GM19023 (cell line): ENCODE results near the gene LGALS9B.
"Not testable (repeated sequence)": the region's sequence is repeated elsewhere in the genome, so short reads cannot be mapped to it uniquely, and the experiment has no call there.

Experiments
- ATAC-seq: cut with Tn5 transposase; IDR thresholded peaks from one replicate; pipeline ENCODE4 v1.9.1; 2021; ENCODE audit warnings: mild to moderate bottlenecking, moderate library complexity; ENCODE audit not compliant: unreplicated experiment

Gene LGALS9B

DNA sequence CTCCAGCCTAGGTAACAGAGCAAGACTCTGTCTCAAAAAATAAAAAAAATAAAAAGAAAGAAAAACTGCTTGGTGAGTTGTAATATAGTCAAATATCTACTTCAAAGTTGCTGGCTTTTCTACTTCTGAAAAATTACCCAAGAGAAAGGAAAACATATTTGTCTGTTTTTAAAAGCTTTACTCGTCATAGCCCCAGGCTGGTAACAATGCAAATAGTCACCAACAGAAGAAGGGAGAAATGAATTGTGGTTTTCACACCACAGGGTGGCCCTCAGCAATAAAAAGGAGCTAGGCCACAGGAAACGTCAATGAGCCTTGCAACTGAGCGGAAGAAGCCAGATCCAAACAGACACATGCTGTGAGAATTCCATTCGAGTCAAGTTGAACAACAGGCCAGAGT is 1.8 kb upstream of the LGALS9B start:
- not testable (repeated sequence) for ATAC-seq

DNA sequence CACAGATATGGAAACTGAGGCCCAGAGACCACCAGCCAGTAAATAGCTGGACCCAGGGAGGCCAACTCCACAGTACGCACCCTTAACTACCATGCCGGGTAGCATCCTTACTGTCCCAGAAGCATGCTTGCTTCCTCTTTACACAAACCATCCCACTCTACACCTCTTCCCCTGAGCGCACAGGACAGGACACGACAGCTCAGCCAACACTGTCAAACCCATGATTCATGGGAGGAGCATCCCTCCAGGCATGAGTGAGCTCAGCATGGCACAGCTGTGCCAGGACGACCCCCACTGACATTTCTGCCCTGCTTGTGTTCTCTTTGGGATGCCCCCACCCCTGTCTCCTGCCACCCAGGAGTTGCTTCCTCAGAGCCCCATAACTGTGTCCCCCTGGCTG is 340 bp downstream of the LGALS9B start:
- not testable (repeated sequence) for ATAC-seq

- not testable (repeated sequence) for ATAC-seq
These were observed 786 bp downstream of the LGALS9B start for GRCh38 chr17:20466553-20466952.

DNA sequence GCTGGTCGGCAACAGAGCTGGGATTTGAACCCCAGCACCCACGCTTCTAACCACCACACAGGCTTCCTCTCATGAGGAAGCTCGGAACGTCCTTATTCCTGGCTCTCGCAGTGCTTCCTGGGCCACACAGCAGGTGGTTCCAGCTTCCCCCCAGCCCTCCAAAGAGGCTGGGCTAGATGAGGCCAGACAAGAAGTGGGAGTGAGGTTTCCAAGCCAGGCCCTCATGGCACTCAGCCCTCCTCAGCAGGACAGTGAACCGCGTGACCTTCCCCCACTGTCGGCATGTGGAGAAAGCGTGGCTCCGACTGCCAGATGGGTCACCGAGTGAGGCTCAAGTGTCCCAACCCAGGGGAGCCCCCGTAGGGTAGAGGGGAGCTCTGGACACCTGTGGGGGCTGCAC is 1.8 kb downstream of the LGALS9B start:
- not testable (repeated sequence) for ATAC-seq

DNA sequence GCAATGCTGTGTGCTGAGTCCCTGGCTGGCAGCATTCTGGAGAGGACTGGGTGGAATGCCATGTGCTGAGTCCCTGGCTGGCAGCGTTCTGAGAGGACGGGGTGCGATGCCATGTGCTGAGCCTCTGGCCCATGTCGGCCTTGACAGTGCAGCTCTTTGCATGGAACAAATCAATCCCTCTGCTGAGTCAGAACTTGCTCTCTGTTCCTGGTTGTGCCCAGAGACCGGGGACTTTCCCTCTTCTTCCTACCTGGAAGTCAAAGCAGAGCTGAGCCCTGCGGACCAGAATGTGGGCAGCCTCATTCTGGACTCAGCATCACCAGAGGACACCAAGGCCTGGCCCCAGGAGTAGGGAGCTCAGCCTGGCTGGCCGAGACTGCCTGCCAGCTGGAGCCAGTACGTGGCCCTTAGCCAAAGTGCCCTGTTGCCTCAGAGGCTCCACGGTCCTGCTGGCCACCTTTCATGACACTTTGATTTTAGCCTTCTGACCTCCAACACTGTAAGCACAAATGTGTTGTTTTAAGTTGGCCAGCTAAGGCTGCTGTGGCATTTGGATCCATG is 2.4 kb downstream of the LGALS9B start:
- ATAC-seq, result not testable (repeated sequence)

DNA sequence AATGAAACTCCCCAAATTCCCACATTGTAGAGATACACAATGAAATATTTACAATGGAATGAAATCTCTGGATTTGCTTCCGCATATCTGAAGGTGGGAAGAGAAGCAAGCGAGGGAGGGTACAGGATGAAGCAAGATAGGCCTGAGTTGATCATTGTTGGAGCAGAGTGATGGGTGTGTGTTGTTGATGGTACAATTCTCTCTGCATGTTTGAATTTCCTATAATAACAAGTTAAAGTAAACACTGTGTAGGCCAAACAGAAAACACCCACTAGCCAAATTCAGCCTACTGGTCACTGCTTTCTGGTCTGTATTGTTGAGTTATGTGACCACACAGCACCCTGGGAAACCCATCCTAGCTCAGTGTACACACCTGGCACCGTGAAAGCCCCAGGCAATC is 5.2 kb downstream of the LGALS9B start:
- not testable (repeated sequence) for ATAC-seq

- ATAC-seq, result not testable (repeated sequence)
These were observed 9.4 kb downstream of the LGALS9B start for GRCh38 chr17:20457848-20458381.

- not testable (repeated sequence) for ATAC-seq
These were observed 12.2 kb downstream of the LGALS9B start for GRCh38 chr17:20455106-20455505.

DNA sequence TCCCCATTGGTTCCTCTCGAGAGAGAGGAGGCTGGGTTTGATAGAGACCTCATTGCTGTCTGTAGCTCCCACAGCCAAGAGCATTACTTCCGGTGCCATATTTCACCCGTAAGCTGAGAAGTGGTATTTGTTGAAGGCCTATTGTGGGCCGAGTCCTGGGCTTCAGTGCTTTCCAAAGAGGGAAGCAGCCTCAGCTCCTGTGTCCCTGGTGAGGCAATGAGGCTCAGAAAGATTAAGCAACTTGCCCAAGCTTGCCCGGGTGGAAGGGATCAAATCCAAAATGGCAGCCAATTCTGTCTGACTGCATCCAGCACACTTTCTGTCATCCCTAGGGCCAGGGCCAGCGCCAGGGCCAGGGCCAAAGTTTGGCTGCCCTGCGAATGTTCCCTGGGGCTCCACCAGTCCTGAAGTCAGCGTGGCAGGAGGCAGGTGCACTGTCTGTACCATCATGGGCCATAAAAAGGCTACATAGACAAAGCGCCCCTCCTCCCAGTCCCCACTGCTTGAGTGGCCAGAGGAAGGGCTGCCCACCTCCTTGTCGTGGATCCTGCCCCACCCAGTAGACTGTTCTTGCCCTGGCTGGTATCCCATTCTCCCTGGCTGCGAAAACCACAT is 13.4 kb downstream of the LGALS9B start:
- ATAC-seq, result not testable (repeated sequence)

GRCh38 chr17:20450852-20451251 is 16.5 kb downstream of the LGALS9B start:
- ATAC-seq, result not testable (repeated sequence)

GRCh38 chr17:20447534-20448321 is 19.6 kb downstream of the LGALS9B start:
- not testable (repeated sequence) for ATAC-seq

- ATAC-seq, result not testable (repeated sequence)
These were observed 20.4 kb downstream of the LGALS9B start for GRCh38 chr17:20446895-20447294.

DNA sequence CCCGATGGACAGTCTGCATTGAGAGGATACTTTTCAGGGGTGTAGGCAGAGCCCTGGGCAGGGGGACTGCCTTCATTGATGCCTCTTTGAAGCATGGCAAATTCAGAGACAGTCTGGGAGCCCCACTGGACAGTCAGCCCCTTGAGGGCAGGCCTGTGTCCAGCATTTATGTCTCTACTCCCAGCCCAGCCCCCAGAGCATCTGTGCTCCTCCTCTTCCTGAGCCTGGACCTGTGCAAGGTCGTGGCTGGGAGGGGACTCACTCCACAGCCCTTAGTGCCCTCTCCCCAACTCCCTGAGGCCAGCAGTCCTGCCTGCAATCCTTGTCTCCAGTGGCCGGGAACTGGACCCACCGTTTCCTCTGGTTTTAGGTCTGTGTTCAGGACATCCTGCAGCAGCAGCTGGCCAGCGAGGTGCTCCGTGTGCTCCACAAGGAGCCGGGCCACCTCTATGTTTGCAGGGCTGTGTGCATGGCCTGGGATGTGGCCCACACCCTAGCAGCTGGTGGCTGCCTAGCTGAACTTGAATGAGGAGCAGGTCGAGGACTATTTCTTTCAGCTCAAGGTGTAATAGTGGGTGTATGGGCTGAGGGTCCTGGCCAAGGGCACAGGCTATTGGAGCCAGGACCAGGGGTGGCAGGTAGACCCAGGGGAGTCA is 22.6 kb downstream of the LGALS9B start:
- not testable (repeated sequence) for ATAC-seq

- not testable (repeated sequence) for ATAC-seq
These were observed 23.2 kb downstream of the LGALS9B start for GRCh38 chr17:20444173-20444572.

DNA sequence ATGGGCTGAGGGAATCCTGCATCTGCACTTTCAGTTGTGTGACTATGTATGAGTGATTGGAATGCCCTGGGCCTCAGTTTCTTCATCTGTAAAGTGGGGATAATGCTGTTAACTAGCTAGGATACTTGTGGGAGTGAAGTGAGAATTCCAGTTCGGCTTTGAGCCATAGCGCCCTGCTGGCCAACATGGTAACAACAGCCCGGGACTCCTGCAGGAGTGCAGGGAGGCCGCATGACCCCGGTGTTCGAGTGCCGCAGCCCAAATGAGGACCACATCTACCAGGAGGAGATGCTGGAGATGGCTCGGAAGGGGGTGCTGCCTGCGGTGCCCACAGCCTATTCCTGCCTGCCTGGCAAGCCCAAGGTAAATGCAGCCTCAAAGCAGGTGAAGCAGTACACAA is 23.7 kb downstream of the LGALS9B start:
- ATAC-seq, result not testable (repeated sequence)

DNA sequence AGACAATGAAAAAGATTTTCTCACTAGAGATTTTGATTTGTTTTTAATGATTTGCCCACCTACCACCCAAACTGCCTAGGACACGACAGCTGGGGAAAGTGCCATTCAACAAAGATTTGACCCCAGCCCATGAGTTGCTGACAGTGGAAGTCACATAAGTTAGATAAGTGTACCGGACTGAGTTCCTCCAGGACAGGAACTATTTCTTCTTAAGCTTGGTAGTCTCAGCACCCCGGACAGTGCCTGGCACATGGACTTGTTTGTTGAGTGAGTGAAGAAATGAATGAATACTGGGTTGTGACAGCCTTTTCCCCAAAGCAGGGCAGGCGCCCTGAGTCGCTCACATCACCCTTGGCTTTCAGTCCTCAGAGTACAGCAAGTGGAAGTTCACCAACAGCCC is 26.7 kb downstream of the LGALS9B start:
- ATAC-seq, result not testable (repeated sequence)

DNA sequence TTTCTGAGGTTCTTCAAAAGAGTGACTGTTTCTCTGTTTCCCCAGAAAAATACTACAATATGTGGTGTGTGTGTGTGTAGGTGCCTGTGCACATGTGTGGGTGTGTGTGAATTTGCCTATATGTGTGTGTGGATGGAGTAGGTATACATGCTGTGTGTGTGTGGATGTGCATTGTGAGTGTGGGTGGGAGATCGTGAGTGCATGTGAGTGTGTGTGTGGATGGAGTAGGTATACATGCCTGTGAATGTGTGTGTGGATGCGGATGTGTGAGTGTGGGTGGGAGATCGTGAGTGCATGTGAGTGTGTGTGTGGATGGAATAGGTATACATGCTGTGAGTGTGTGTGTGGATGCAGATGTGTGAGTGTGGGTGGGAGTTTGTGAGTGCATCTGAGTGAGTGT is 32.2 kb downstream of the LGALS9B start:
- not testable (repeated sequence) for ATAC-seq

GRCh38 chr17:20433382-20433781 is 34.0 kb downstream of the LGALS9B start:
- ATAC-seq, result not testable (repeated sequence)

GRCh38 chr17:20427264-20427663 is 40.1 kb downstream of the LGALS9B start:
- ATAC-seq, result not testable (repeated sequence)

DNA sequence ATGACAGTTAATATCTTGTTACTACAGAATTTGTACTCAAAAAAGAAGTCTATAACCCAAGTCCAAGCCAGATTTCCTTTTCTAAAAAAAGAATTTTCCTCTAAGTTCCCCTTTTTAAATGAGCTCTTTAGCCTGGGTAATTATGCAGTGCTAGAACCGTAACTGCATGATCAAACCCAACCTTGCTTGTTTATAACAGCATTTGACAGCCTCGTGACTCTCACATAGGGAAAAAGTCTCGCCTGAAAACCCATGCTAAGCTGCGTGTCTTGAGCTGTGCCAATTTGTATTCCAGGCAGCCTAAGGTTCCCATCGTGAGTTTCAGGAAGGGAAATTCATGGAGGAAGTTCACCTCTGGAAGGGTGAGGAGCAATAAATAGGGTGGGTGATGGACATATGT is 44.5 kb downstream of the LGALS9B start:
- ATAC-seq, result not testable (repeated sequence)

GRCh38 chr17:20418838-20419237 is 48.5 kb downstream of the LGALS9B start:
- ATAC-seq, result not testable (repeated sequence)
